GM19099 (cell line): ENCODE data around the gene BPIFA1.

Experiments used
- POLR2A ChIP-seq: IDR thresholded peaks from 3 replicates; pipeline ENCODE4 v1.6.1; 2011; ENCODE audit warnings: low read depth; ENCODE audit not compliant: insufficient read length; ENCODE audit errors: extremely low read depth

The BPIFA1 gene

DNA sequence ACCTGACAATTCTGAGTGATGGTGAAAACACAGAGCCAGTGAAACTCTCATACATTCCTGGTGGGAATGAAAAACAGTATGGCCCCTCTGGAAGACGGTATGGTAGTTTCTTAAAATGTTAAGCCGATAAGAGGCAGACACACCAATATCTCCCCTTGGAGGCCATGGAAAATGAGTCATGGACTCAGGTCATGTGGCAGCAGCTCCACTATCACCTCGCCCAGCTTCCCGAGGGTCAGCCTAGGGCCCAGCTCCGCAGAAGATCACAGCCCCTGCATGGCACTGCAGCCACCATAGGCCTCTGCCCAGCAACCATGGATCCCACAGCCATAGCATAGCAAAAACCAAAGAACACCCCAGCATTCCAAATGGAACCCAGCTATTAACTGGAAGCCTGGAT is 21.4 kb downstream of the BPIFA1 start:
- TF ChIP-seq POLR2A: no peak

DNA sequence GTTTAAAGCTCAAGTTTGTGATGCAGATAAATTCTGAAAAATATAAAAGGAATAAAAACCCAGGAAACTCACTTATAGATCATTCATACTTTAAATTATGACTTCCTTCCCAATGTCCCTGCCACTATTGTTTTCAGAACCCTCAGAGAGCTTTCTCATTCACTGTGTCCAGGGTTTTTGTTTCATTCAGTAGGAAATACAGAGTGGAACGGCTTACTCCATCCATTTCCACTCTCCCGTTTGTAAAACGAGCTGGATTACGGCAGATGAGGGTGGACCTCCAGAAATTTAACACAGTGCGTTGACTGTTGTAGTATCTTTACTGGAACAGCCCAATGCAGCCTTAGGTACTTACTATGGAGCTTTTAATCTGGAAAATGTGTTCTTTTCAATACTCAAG is 23.6 kb downstream of the BPIFA1 start:
- no peak for TF ChIP-seq POLR2A

DNA sequence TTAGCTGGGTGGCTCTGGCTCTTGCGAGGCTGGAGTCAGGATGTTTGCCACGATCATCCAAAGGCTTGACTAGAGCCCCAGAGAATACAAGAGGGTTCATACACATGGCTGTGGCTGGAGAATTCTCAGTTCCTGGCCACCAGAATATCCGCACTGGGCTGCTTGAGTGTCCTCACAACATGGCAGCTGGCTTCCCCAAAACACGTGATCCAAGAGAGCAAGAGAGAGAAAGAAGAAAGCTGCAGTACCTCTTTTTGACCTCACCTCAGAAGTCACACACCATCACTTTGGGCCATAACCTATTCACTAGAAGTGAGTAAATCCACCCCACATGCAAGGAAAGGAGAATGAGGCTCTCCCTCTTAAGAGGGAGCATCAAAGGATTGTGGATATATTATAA is 25.7 kb downstream of the BPIFA1 start:
- TF ChIP-seq POLR2A: no peak

DNA sequence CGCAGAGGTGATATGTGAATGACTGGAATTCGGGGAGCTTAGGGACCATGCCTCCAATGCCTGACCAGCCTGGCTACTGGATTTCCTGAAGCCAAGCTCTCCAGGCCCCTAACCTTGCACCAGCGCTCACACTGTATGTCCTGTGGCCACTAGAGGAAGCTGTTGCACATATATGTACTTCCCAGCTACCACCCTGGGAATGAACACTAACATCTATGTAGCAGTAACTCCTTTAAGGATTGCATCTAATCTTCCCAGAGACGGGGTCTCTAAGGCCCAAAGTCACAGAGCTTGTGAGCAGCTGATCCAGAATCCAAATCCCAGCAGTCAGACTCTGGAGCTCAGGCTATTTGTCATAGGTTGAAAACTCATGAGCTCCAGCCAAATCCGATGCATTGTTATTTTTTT is 26.9 kb downstream of the BPIFA1 start:
- TF ChIP-seq POLR2A: no peak

DNA sequence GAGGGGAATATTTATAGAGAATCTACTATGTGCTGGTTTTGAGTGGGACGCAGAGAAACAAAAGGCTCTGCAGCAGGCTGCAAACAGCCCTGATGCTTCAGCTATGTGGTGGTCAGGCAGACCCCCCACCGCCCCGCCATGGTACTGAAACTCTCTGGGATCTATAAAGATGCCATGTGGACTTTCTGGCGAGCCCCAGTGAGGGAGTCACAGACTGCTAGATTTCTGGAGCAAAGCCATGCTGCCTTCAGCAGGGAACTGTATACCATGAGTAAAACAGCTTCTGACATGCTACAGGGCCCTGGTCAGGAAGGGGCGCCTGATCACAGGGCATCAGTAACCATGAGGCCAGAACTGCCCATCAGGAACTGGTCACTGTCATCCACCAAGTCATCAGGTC is 28.0 kb downstream of the BPIFA1 start:
- TF ChIP-seq POLR2A: no peak

DNA sequence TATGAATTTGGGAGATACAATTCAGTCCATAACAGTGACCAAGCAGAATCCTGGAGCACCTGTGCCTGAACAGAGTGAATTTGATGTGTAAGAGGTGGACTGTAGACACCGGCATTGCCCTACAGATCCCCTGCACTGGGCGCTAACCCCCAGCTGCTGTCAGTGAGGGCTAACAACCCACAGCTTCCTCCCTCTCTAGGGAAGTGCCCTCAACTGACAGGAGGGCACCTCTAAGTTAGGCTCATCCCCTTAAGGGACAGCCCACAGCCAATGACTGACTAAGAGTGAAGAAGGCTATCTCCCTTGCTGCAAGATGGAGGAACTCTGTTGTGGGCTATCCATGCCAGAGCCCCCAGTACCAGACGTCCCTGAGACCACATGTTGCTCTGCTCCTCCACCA is 31.9 kb downstream of the BPIFA1 start:
- TF ChIP-seq POLR2A: no peak

DNA sequence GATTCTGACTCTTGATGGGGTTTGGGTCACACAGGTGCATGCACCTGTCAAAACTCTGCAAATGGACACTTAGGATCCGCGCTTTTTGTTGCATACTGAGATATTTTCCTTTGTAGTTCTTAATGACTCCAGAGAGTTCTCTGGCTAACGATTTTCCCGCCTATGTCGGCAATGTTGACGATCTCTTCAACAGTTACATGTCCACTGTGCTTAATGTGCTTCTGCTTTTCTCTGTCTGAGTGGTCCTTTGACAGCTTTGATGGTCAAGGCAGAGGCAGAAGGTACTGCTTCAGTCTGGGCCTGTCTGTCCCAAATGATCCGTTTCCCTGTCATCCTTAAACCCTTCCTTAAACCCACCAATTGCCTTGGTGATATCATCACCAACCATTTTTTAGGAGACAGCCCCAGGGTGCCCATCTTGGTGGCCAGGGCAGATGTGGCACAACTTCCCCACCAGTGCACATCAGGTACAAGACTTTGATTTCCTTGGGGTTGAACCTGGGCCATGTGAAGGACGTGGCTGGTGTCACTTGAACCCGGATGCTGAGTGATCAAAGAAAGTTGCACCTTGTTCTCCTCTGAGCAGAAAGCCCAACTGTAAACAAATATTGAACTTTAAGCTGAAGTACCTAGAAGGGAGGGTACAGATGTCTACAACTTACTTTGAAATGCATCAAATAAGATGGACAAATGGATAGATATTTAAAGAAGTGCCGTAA is 36.5 kb downstream of the BPIFA1 start:
- TF ChIP-seq POLR2A: no peak

DNA sequence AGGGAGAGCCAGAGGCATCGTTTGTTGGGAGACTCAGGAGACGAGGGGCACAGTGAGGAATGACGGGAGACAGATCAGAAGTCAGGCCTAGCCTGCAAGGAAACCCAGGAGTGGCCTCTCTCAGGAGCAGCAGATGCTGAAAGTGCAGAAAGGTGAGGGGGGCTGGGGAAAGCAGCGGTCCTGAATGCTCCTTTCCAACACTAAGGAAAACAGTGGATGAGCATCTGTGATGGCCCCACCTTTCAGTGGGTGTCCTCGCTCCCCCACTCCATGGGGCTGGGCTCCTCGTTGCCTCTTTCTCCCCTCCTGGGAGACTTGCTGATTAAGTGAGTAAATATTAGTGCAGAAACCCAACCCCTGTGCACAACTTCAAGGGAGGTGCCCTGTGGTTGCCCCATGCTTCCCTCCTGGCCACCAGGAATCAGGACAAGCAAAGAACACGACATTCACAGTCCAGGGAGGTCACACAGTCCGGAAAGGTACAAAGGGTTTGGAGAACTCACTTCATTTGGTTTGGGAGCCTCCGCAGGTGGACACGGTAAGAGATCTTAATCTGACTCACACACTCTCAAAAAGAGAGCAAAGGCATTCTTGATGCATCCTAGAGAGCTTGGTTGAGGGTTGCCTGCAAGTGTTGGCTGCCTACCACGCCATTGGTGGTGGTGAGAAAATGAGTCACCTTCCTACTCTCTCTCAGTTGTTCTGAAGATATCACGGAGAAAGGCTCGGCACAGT is 37.5 kb downstream of the BPIFA1 start:
- TF ChIP-seq POLR2A: no peak

DNA sequence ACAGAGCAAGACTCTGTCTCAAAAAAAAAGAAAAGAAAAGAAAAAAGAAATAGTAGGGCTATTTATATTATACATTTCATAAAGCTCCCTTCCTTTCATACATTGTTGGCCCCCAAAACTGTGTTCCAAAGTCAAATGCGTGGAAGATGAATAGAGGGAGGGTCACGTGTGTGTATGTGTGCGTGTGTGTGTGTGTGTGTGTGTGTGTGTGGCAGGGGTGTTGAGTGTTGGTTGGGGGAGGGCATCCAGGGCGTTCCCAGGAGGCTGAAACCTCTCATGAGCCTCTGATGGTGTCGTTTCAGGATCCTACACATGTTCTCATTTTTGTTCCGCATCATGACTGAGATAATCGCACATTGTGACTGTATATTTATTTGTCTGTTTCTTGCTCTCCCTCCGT is 39.4 kb downstream of the BPIFA1 start:
- TF ChIP-seq POLR2A: no peak

DNA sequence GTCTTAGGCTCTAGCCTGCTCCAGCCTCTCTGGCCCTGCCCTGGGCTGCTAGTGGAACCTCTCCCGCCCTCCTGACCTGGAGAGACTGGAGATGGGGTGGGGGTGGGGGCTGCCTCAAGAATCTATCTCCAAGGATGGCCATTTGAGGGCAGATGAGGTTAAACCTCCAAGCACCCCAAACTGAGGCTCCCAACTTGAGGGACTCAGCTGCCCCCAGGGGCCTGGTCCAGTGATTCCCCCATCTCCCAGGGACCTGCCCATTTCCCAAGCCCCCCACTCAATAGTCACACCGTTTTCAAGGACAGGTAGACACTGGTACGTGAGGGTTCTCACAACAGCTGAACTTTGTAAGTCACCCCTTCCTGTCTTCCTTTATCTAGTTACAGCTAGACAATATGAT is 40.1 kb downstream of the BPIFA1 start:
- TF ChIP-seq POLR2A: no peak

DNA sequence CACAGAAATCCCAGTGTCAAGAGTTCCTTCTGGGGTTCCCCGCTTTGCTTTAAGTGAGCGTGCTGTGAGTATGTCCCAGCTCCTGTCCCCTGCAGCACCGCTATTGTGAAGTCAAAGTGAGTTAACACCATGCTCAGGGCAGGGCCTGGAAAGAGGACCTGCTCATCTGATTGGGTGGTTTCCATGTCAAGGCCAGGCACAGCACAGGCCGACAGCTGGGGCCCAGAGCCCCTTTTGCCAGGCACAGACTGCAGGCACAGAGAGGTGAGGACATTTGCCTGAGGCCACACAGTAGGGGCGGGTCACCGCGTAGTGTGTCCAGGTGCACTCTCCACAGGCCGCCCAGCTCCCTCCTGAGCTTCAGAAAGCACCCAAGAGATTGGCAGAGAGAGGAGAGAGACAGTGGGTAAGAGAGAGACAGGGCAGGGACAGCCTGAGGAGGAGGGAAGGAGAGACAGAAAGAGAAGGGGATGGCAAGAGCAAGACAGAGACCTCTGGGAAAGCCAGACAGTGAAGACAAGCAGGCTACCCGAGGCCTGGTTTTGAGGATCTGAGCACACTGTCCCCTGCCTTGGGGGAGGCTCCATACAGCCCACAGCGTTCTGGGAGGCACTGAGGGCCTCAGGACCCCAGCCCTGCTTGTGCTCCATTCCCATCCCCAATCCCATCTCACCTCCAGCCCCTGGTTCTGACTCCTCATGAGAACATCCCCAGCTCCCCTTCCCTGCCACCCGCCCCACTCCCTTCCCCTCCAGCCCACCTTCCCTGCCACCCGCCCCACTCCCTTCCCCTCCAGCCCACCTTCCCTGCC is 40.7 kb downstream of the BPIFA1 start:
- TF ChIP-seq POLR2A: no peak

DNA sequence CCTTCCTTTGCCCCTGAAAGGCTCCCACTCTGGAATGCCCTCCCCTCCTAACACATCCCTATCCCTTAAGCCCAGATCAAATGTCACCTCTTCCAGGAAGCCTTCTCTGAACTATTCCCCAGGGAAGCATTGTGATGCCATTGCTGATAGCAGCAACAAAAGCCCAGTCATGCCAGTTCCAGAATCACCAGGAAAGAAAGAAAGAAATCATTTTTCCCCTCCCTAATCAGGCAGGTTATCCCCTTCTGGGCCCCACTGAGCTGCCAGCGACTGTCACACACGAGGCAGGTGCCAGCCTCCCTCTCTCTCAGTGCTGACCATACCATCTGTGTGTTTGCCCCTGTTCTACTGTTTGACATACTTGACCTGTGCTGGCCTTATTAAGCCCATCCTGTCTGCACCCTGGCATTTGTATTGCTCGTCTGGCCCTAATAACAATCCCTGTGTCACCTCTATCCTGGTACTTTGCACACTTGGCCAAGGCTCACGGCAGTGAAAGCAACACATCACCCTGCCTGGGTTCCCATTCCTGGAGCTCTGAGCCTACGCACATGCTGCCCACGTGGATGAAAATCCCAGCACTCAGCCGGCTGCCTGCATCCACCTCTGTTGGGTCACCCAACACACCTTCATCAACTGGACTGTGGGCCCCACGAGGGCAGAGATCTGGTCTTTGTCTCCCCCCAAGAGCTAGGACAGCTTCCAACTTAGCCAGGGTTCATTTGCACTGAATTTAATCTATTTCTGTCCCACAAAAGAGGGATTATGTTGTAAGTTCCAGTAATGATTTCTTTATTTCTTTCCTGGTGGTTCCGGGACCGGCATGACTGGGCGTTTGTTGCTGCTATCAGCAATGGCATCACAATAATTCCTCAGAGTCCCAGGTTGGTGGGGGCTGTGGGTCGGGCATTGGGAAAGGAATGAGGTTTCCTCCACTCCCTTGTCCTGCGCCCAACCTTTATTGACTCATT is 42.0 kb downstream of the BPIFA1 start:
- TF ChIP-seq POLR2A: no peak

DNA sequence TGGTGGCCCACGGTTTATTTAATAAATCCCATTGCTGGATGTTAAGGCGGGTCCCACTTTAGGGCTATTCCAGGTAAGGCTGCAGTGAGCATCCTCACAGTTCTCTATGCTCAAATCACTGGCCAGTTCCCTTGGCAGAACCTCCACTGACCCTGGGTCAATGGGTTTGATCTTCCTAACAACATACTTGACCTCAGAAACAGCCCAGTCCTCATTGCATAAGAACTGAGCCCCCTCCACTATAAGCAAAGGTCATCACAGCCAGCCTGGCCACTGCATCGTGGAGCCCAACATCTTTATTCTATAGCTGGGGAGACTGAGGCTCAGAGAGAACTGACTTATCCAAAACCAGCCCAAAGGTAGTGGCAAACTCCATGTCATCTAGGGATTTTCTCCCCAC is 42.9 kb downstream of the BPIFA1 start:
- no peak for TF ChIP-seq POLR2A

DNA sequence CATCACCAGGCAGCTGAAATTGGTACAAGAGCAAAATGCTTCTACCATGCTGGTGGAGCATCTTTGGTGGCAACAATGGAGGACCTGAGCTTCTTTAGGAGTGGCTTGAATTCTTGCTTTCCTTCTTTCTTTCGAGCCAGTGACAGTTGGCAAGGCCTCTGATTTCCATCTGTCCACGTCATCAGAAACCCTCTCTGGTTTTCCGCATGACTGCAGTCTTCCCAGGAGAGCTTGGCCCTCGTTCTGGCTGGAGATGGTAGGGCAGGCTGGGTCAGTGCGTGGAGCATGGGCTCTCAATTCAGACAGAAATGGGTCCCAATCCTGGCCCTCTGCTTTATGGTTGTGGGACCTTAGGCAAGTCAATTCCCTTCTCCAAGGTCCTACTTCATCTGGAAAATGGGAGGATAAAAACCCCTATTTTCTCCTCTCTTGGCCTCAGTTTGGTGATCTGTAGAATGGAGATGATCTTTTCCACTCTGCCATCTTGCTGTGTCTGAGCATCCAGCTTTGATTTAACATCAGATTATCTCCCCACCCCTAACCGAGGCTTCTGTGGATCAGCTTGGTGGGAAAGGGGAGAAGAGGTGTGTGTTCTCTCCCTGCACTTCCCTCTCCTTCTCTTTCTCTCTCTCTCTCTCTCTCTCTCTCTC is 43.6 kb downstream of the BPIFA1 start:
- no peak for TF ChIP-seq POLR2A

DNA sequence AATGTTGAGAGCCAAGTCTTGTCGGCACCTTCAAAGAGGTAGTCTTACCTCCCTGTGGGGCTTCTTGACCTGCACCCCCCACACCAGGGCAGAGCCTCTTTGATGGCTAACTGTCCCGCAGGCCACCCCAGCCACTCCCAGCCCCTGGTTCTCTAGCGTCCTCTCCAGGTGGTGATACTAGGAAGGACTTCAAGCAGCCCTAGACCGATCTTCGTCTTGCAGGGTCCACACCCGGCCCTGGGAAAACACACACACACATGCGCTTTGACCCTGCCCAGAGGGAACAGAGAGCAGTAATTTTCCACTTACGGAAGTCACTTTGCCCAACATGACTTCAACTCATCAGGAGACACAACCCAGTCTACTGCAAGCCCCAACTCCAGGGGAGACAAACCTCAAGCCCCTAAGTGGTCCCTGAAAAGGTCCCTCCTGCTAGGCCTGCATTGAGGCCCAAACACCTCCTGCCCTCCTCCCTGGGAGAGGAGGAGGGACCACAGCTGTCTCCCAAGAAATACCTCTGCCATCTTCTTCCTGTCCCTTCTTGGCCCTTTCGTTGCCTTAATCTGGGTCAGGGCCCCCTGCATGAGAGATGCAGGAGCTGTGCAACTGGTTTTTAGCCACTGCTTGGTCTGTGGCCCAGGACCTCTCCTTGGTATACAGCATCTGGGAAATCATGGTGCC is 44.3 kb downstream of the BPIFA1 start:
- TF ChIP-seq POLR2A: no peak
